HEK293 (cell line): ENCODE measurements around the gene SPATA16.

Source experiments
- CTCF ChIA-PET: fragments of 350-600 bp; formaldehyde crosslinking; extraction: SDS; loops from one replicate; lab custom pipeline; 2021; ENCODE audit warnings: antibody characterized with exemption; lab: Yijun Ruan, JAX
- POLR2A ChIA-PET: fragments of 300-600 bp; formaldehyde crosslinking; extraction: SDS; loops from one replicate; lab custom pipeline; 2020; ENCODE audit warnings: antibody characterized with exemption, inconsistent platforms; lab: Yijun Ruan, JAX
- H3K27ac ChIP-seq: fragments of 200-500 bp; sonication (Bioruptor generic); 2 replicates; pipeline ENCODE4 v1.5.1; 2014; ENCODE audit warnings: low read depth, low read length, control low read depth, inconsistent platforms; ENCODE audit errors: extremely low read depth
- H3K36me3 ChIP-seq, 2 experiments: fragments of 200-500 bp in 1 of 2; sonication (Bioruptor generic) in 1 of 2; 1 replicate in 1 of 2; 2 replicates in 1 of 2; pipeline ENCODE4 v1.5.1; 2014 to 2017; ENCODE audit warnings: inconsistent platforms in 2 of 2, low read length in 2 of 2; ENCODE audit not compliant: control insufficient read depth in 2 of 2, insufficient read depth in 1 of 2
- H3K4me1 ChIP-seq: fragments of 200-500 bp; sonication (Bioruptor generic); 2 replicates; pipeline ENCODE4 v1.5.1; 2014; ENCODE audit warnings: mild to moderate bottlenecking, low read length, inconsistent platforms; ENCODE audit not compliant: control insufficient read depth, insufficient read depth
- H3K4me3 ChIP-seq: 2 replicates; pipeline ENCODE4 v1.5.1; 2011; ENCODE audit warnings: low read depth, mild to moderate bottlenecking, control low read depth, low read length, moderate library complexity
- H3K9me3 ChIP-seq: fragments of 200-500 bp; sonication (Bioruptor generic); 2 replicates; pipeline ENCODE4 v1.5.1; 2014; ENCODE audit warnings: low read depth, low read length, inconsistent platforms; ENCODE audit not compliant: control insufficient read depth, insufficient read depth
- GLI2 ChIP-seq: fragments of 450-650 bp; formaldehyde crosslinking; IDR thresholded peaks from 2 replicates; pipeline ENCODE4; 2017; ENCODE audit warnings: missing biosample characterization, missing genetic modification characterization, low read depth, borderline replicate concordance
- HOXA7 ChIP-seq: sonication (generic); formaldehyde crosslinking; IDR thresholded peaks from 2 replicates; pipeline ENCODE4 v1.8.1; 2022; ENCODE audit warnings: missing genetic modification reagents, borderline replicate concordance
- SALL2 ChIP-seq: fragments of 450-650 bp; formaldehyde crosslinking; IDR thresholded peaks from 2 replicates; pipeline ENCODE4 v1.5.0; 2017; ENCODE audit warnings: missing biosample characterization, mild to moderate bottlenecking, missing genetic modification characterization, borderline replicate concordance
- ZBTB20 ChIP-seq: fragments of 450-650 bp; formaldehyde crosslinking; IDR thresholded peaks from 2 replicates; pipeline ENCODE4 v1.5.1; 2016; ENCODE audit warnings: missing biosample characterization, missing genetic modification characterization
- ZBTB8A ChIP-seq: fragments of 450-650 bp; formaldehyde crosslinking; IDR thresholded peaks from 2 replicates; pipeline ENCODE4 v1.5.1; 2016; ENCODE audit warnings: missing biosample characterization, missing genetic modification characterization
- ZNF169 ChIP-seq: fragments of 450-650 bp; formaldehyde crosslinking; IDR thresholded peaks from 2 replicates; pipeline ENCODE4 v1.5.1; 2016; ENCODE audit warnings: missing biosample characterization, missing genetic modification characterization
- ZNF202 ChIP-seq: fragments of 450-650 bp; formaldehyde crosslinking; IDR thresholded peaks from 2 replicates; pipeline ENCODE4 v1.5.1; 2016; ENCODE audit warnings: missing biosample characterization, missing genetic modification characterization, borderline replicate concordance
- ZNF214 ChIP-seq: fragments of 450-650 bp; formaldehyde crosslinking; IDR thresholded peaks from 2 replicates; pipeline ENCODE4 v1.5.1; 2017; ENCODE audit warnings: missing biosample characterization, mild to moderate bottlenecking, missing genetic modification characterization, borderline replicate concordance
- ZNF221 ChIP-seq: fragments of 450-650 bp; formaldehyde crosslinking; IDR thresholded peaks from 2 replicates; pipeline ENCODE4 v1.5.1; 2017; ENCODE audit warnings: missing biosample characterization, missing genetic modification characterization, borderline replicate concordance
- ZNF248 ChIP-seq: fragments of 450-650 bp; formaldehyde crosslinking; IDR thresholded peaks from 2 replicates; pipeline ENCODE4 v1.5.1; 2017; ENCODE audit warnings: missing biosample characterization, missing genetic modification characterization
- ZNF366 ChIP-seq: fragments of 450-650 bp; formaldehyde crosslinking; conservative IDR thresholded peaks from 2 replicates; pipeline ENCODE4 v1.5.1; 2016; ENCODE audit warnings: missing biosample characterization, missing genetic modification characterization
- ZNF433 ChIP-seq: fragments of 450-650 bp; formaldehyde crosslinking; IDR thresholded peaks from 2 replicates; pipeline ENCODE4 v1.5.1; 2016; ENCODE audit warnings: missing biosample characterization, missing genetic modification characterization, low read depth
- ZNF501 ChIP-seq: fragments of 450-650 bp; formaldehyde crosslinking; IDR thresholded peaks from 2 replicates; pipeline ENCODE4 v1.5.1; 2016; ENCODE audit warnings: missing biosample characterization, missing genetic modification characterization
- ZNF555 ChIP-seq: fragments of 450-650 bp; formaldehyde crosslinking; conservative IDR thresholded peaks from 2 replicates; pipeline ENCODE4 v1.5.1; 2017; ENCODE audit warnings: missing biosample characterization, mild to moderate bottlenecking, missing genetic modification characterization, inconsistent platforms
- ZNF629 ChIP-seq: fragments of 450-650 bp; formaldehyde crosslinking; IDR thresholded peaks from 2 replicates; pipeline ENCODE4 v1.5.1; 2017; ENCODE audit warnings: missing biosample characterization, missing genetic modification characterization
- ZNF664 ChIP-seq: fragments of 450-650 bp; formaldehyde crosslinking; IDR thresholded peaks from 2 replicates; pipeline ENCODE4 v1.5.1; 2016; ENCODE audit warnings: missing biosample characterization, missing genetic modification characterization
- ZNF747 ChIP-seq: fragments of 450-650 bp; formaldehyde crosslinking; IDR thresholded peaks from 2 replicates; pipeline ENCODE4 v1.5.1; 2016; ENCODE audit warnings: missing biosample characterization, missing genetic modification characterization
- ZXDB ChIP-seq: fragments of 450-650 bp; formaldehyde crosslinking; IDR thresholded peaks from 2 replicates; pipeline ENCODE4 v1.5.1; 2016; ENCODE audit warnings: missing biosample characterization, missing genetic modification characterization
- TF ChIP-seq, protein P1 (sequence below): fragments of 450-650 bp; formaldehyde crosslinking; IDR thresholded peaks from 2 replicates; pipeline ENCODE4 v1.5.1; 2016; ENCODE audit warnings: missing biosample characterization, missing genetic modification characterization
- TF ChIP-seq, protein P2 (sequence below): fragments of 450-650 bp; formaldehyde crosslinking; IDR thresholded peaks from 2 replicates; pipeline ENCODE4 v1.5.1; 2016; ENCODE audit warnings: missing biosample characterization, missing genetic modification characterization
- TF ChIP-seq, protein P3 (sequence below): fragments of 450-650 bp; formaldehyde crosslinking; conservative IDR thresholded peaks from 2 replicates; pipeline ENCODE4 v1.5.1; 2016; ENCODE audit warnings: low read depth, missing biosample characterization, missing genetic modification characterization
- TF ChIP-seq, protein P4 (sequence below): fragments of 450-650 bp; formaldehyde crosslinking; IDR thresholded peaks from 2 replicates; pipeline ENCODE4 v1.5.1; 2016; ENCODE audit warnings: missing biosample characterization, missing genetic modification characterization
- TF ChIP-seq, protein P5 (sequence below): fragments of 450-650 bp; formaldehyde crosslinking; IDR thresholded peaks from 2 replicates; pipeline ENCODE4 v1.5.1; 2016; ENCODE audit warnings: missing biosample characterization, missing genetic modification characterization
- TF ChIP-seq, protein P6 (sequence below): fragments of 450-650 bp; formaldehyde crosslinking; optimal IDR thresholded peaks from 2 replicates; pipeline ENCODE3; 2016; ENCODE audit warnings: missing biosample characterization, mild to moderate bottlenecking, missing genetic modification characterization

SPATA16 gene

DNA sequence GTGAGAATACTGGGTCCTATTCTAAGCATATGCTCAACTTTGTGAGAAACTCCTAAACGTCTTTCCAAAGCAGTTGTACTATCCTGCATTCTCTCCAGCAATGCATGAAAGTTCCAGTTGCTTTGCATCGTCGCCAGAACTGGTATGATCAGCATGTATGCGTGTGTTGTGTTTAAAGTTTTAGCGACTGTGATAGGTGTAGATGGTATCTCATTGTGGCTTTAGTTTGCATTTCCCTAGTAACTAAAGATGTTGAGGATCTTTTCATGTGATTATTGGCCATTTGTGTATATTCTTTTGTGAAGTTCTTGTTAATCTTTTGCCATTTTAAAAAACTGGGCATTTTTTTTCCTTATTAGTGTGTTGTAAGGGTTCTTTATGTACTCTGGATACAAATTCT is 115.1 kb downstream of the SPATA16 start (continued):
- no peak for TF ChIP-seq ZNF366 (tag by site-specific recombination)
- TF ChIP-seq, protein P1, sequence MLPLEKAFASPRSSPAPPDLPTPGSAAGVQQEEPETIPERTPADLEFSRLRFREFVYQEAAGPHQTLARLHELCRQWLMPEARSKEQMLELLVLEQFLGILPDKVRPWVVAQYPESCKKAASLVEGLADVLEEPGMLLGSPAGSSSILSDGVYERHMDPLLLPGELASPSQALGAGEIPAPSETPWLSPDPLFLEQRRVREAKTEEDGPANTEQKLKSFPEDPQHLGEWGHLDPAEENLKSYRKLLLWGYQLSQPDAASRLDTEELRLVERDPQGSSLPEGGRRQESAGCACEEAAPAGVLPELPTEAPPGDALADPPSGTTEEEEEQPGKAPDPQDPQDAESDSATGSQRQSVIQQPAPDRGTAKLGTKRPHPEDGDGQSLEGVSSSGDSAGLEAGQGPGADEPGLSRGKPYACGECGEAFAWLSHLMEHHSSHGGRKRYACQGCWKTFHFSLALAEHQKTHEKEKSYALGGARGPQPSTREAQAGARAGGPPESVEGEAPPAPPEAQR: no peak
- no peak for TF ChIP-seq ZBTB20
- TF ChIP-seq HOXA7 (CRISPR knock-in tag): no peak
- TF ChIP-seq ZNF248 (tag by site-specific recombination): no peak
- no peak for TF ChIP-seq ZNF221 (tag by site-specific recombination)
- no peak for TF ChIP-seq ZNF747 (tag by site-specific recombination)

DNA sequence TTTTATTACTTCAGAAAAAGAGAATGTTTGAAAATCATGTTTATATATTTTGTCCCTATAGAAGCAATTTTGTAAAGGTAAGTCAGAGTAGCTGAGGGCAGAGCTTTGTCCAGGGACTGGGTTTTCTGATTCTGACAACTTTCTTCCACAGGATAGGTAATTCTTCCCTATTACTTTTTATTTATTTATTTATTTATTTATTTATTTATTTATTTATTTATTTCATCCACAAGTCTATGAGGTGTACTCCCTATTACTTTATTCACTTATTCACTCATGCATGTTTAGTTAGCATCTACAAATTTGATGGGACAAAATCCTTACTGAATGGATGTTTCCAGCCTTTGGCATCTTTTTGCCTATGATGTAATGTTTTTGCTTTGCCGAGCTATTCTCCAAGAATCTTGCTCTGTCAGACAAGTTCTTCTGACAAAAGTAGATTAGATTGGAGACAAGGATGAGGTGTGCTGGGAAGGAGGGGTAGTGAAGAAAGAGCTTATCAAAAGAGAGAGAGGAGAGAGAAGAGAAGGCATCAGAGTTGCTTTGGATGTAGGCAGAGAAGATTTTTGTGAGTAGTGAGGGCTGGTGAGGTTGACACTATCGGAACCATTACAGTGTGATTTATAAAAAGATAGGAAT is 119.4 kb downstream of the SPATA16 start:
- ChIA-PET POLR2A (no interaction called here), CTCF (interaction anchor here (0.6 to 0.7 kb wide), 2 partner anchors 29 to 247 kb away, joined by 3 read pairs; no protein-coding TSS in a partner anchor)
- no peak overlapping the region for H3K4me3 ChIP-seq
- no peaks in the 10 kb centered on the region for H3K9me3 ChIP-seq
- H3K36me3 ChIP-seq: no peaks in the 10 kb centered on the region
- no peak overlapping the region for H3K27ac ChIP-seq
- no peaks in the 10 kb centered on the region for H3K4me1 ChIP-seq
- TF ChIP-seq, protein P2, sequence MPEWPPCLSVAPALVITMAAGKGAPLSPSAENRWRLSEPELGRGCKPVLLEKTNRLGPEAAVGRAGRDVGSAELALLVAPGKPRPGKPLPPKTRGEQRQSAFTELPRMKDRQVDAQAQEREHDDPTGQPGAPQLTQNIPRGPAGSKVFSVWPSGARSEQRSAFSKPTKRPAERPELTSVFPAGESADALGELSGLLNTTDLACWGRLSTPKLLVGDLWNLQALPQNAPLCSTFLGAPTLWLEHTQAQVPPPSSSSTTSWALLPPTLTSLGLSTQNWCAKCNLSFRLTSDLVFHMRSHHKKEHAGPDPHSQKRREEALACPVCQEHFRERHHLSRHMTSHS: no peak
- TF ChIP-seq ZNF501 (peak; percentile 49; the same call in 1 of the 2 replicates), ZNF629 (tag by site-specific recombination) (peak; percentile 47), ZNF214 (tag by site-specific recombination) (peak; percentile 18; the same call in 1 of the 2 replicates), ZNF169 (tag by site-specific recombination) (no peak), ZBTB8A (tag by site-specific recombination) (peak; percentile 75), ZNF664 (0 out of 2 replicates have a peak, but pooled peaks have one; percentile 21), ZNF555 (tag by site-specific recombination) (peak; percentile 84), ZNF747 (tag by site-specific recombination) (no peak), ZXDB (peak; percentile 58; the same call in 1 of the 2 replicates), GLI2 (tag by site-specific recombination) (peak; percentile 60; the same call in 1 of the 2 replicates), SALL2 (tag by site-specific recombination) (no peak), ZNF433 (tag by site-specific recombination) (peak; percentile 90), ZNF202 (tag by site-specific recombination) (peak; percentile 55; the same call in 1 of the 2 replicates)
- TF ChIP-seq, protein P3, sequence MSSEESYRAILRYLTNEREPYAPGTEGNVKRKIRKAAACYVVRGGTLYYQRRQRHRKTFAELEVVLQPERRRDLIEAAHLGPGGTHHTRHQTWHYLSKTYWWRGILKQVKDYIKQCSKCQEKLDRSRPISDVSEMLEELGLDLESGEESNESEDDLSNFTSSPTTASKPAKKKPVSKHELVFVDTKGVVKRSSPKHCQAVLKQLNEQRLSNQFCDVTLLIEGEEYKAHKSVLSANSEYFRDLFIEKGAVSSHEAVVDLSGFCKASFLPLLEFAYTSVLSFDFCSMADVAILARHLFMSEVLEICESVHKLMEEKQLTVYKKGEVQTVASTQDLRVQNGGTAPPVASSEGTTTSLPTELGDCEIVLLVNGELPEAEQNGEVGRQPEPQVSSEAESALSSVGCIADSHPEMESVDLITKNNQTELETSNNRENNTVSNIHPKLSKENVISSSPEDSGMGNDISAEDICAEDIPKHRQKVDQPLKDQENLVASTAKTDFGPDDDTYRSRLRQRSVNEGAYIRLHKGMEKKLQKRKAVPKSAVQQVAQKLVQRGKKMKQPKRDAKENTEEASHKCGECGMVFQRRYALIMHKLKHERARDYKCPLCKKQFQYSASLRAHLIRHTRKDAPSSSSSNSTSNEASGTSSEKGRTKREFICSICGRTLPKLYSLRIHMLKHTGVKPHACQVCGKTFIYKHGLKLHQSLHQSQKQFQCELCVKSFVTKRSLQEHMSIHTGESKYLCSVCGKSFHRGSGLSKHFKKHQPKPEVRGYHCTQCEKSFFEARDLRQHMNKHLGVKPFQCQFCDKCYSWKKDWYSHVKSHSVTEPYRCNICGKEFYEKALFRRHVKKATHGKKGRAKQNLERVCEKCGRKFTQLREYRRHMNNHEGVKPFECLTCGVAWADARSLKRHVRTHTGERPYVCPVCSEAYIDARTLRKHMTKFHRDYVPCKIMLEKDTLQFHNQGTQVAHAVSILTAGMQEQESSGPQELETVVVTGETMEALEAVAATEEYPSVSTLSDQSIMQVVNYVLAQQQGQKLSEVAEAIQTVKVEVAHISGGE: peak; percentile 76
- TF ChIP-seq, protein P4, sequence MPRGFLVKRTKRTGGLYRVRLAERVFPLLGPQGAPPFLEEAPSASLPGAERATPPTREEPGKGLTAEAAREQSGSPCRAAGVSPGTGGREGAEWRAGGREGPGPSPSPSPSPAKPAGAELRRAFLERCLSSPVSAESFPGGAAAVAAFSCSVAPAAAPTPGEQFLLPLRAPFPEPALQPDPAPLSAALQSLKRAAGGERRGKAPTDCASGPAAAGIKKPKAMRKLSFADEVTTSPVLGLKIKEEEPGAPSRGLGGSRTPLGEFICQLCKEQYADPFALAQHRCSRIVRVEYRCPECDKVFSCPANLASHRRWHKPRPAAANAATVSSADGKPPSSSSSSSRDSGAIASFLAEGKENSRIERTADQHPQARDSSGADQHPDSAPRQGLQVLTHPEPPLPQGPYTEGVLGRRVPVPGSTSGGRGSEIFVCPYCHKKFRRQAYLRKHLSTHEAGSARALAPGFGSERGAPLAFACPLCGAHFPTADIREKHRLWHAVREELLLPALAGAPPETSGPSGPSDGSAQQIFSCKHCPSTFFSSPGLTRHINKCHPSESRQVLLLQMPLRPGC (tag by site-specific recombination): no peak
- TF ChIP-seq, protein P5, sequence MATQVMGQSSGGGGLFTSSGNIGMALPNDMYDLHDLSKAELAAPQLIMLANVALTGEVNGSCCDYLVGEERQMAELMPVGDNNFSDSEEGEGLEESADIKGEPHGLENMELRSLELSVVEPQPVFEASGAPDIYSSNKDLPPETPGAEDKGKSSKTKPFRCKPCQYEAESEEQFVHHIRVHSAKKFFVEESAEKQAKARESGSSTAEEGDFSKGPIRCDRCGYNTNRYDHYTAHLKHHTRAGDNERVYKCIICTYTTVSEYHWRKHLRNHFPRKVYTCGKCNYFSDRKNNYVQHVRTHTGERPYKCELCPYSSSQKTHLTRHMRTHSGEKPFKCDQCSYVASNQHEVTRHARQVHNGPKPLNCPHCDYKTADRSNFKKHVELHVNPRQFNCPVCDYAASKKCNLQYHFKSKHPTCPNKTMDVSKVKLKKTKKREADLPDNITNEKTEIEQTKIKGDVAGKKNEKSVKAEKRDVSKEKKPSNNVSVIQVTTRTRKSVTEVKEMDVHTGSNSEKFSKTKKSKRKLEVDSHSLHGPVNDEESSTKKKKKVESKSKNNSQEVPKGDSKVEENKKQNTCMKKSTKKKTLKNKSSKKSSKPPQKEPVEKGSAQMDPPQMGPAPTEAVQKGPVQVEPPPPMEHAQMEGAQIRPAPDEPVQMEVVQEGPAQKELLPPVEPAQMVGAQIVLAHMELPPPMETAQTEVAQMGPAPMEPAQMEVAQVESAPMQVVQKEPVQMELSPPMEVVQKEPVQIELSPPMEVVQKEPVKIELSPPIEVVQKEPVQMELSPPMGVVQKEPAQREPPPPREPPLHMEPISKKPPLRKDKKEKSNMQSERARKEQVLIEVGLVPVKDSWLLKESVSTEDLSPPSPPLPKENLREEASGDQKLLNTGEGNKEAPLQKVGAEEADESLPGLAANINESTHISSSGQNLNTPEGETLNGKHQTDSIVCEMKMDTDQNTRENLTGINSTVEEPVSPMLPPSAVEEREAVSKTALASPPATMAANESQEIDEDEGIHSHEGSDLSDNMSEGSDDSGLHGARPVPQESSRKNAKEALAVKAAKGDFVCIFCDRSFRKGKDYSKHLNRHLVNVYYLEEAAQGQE (tag by site-specific recombination): peak; percentile 62; the same call in 1 of the 2 replicates
- TF ChIP-seq, protein P6, sequence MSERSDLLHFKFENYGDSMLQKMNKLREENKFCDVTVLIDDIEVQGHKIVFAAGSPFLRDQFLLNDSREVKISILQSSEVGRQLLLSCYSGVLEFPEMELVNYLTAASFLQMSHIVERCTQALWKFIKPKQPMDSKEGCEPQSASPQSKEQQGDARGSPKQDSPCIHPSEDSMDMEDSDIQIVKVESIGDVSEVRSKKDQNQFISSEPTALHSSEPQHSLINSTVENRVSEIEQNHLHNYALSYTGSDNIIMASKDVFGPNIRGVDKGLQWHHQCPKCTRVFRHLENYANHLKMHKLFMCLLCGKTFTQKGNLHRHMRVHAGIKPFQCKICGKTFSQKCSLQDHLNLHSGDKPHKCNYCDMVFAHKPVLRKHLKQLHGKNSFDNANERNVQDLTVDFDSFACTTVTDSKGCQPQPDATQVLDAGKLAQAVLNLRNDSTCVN (tag by site-specific recombination): no peak
